Lower leg skin (tissue), 4 donors: ENCODE data around the gene GDPD3. TPM values are rescaled to one million over a fixed set of nuclear protein-coding genes. Genes with fewer than 3 reads are reported as not detected.

Source experiments
- DNase-seq, 2 donors: peaks; one replicate each; pipeline ENCODE4 v3.0.0-alpha.2; 2019; ENCODE audit warnings: low spot score in 2 of 2
- H3K4me3 ChIP-seq: fragments of 200-600 bp; sonication (generic); 2 replicates; pipeline ENCODE4 v1.5.1; 2017; ENCODE audit warnings: mild to moderate bottlenecking, low read depth; ENCODE audit not compliant: poor library complexity, severe bottlenecking
- POLR2A ChIP-seq, 2 donors: fragments of 450-650 bp; IDR thresholded peaks; one replicate each; pipeline ENCODE4 v1.6.1; 2016 to 2017; ENCODE audit warnings: antibody characterized with exemption in 2 of 2, mild to moderate bottlenecking in 1 of 2, moderate library complexity in 1 of 2
- WGBS, 2 donors: methylation state at CpG; one replicate each; pipeline ENCODE4 v1.1.5; 2018; 5-methylcytosine and 5-hydroxymethylcytosine counted together
- intact Hi-C: fragments of 100-400 bp; cut with DNase I; formaldehyde crosslinking; loops from one replicate; pipeline ENCODE4 v1.15.0; 2023; ENCODE audit warnings: low total_unique reads
- total RNA-seq, 4 donors: library from RNA; depleted of rRNA; stranded (reverse); fragments of >200 nt; gene quantifications; one replicate each; pipeline ENCODE4 v1.1.0, GENCODE V29; 2016
- TF ChIP-seq, protein P1 (sequence below), 3 donors: fragments of 450-650 bp; IDR thresholded peaks; one replicate each; pipeline ENCODE4 v1.5.1; 2016; ENCODE audit warnings: antibody characterized with exemption in 3 of 3, mild to moderate bottlenecking in 3 of 3, moderate library complexity in 2 of 3

Gene GDPD3
- total RNA-seq, 4 donors from 2014 or later: 7.4 to 15.2 (median 11.6) TPM

GRCh38 chr16:30077656-30078055 lies 35.7 kb downstream of the GDPD3 start:
- 64 to 67% methylated on average over 6 of the region's 6 CpGs for WGBS, 2 donors
- intact Hi-C loops: no loop called here
- DNase-seq: no peak
- H3K4me3 ChIP-seq: no peak overlapping the region
- TF ChIP-seq POLR2A (IDR thresholded peaks at IDR 0.05): no peak
- TF ChIP-seq, protein P1, sequence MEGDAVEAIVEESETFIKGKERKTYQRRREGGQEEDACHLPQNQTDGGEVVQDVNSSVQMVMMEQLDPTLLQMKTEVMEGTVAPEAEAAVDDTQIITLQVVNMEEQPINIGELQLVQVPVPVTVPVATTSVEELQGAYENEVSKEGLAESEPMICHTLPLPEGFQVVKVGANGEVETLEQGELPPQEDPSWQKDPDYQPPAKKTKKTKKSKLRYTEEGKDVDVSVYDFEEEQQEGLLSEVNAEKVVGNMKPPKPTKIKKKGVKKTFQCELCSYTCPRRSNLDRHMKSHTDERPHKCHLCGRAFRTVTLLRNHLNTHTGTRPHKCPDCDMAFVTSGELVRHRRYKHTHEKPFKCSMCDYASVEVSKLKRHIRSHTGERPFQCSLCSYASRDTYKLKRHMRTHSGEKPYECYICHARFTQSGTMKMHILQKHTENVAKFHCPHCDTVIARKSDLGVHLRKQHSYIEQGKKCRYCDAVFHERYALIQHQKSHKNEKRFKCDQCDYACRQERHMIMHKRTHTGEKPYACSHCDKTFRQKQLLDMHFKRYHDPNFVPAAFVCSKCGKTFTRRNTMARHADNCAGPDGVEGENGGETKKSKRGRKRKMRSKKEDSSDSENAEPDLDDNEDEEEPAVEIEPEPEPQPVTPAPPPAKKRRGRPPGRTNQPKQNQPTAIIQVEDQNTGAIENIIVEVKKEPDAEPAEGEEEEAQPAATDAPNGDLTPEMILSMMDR (IDR thresholded peaks at IDR 0.05): no peak

GRCh38 chr16:30076276-30076791 lies 37.0 kb downstream of the GDPD3 start:
- DNase-seq: no peak
- H3K4me3 ChIP-seq: peak overlapping the region; percentile 90
- intact Hi-C loops: no loop called here
- 1 to 4% methylated on average over 15 to 27 of the region's 33 CpGs for WGBS, 2 donors
- TF ChIP-seq, protein P1 (IDR thresholded peaks at IDR 0.05): no peak
- no peak for TF ChIP-seq POLR2A (IDR thresholded peaks at IDR 0.05)

DNA sequence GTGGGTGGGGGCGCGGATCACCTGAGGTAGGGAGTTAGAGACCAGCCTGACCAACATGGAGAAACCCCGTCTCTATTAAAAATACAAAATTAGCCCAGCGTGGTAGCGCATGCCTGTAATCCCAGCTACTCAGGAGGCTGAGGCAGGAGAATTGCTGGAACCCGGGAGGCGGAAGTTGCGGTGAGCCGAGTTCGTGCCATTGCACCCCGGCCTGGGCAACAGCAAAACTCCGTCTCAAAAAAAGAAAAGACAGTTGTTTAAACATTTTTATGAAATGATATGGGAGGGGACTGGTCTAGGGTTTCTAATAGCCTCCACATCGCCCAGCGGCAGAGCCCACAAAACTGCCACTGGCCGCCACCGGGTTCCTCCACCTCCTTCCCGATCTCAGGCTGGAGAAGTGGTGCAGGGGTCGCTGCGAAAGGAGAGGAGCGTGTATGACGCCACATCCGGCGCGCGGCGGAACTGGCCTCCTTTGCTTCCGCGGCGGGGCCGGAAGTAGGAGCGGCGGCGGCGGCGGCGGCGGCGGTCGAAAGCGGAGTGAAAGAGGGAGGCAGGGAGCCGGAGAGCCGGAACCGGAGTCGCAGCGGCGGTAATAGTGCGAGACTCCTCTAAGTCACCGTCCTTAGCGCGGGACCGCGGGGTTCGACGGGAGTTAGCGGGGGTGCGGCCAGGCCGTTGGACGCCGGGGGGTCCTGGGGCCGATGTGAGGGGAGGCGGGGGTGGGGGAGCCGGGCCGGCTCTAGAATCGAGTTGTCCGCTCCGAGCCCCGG lies 37.6 kb downstream of the GDPD3 start, which contains the start of gene PPP4C:
Gene PPP4C (plus strand): TSS at position 492 of the 773 bp plus-strand sequence. CDS start 384 bp downstream, outside the sequence.
- DNase-seq: peak; percentile 86 to 98

DNA sequence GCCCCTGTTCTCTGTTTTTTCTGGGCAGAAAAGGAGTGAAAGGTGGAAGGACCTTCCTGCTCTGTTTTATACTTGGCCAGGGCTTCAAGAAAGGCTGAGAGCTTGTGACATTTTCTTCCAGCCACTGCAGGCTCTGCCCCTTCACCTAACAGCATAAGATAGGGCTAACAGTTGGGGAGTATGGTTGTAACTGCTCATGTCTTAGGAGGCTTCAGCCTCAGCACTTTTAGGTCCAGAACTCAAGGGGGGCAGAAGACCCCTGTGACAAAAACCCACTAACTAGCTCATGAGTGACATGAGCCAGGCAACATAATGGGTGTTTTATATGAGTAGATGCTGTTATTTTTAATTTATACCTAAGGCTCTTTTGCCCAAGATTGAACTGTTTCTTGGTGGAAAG lies 42.8 kb downstream of the GDPD3 start:
- intact Hi-C loops: no loop called here
- H3K4me3 ChIP-seq: no peak overlapping the region
- TF ChIP-seq, protein P1 (IDR thresholded peaks at IDR 0.05): no peak
- TF ChIP-seq POLR2A (IDR thresholded peaks at IDR 0.05): no peak
- DNase-seq: no peak

More for the DNA sequence above, 37.6 kb downstream of the GDPD3 start, which contains the start of gene PPP4C:
- intact Hi-C loops: no loop called here
- TF ChIP-seq, protein P1 (IDR thresholded peaks at IDR 0.05): no peak
- TF ChIP-seq POLR2A (IDR thresholded peaks at IDR 0.05): peak in 1 of 2 donors; percentile 30
- peak within 1 kb of the TSS; percentile 90 for H3K4me3 ChIP-seq
- 2% methylated on average over 48 to 66 of the region's 67 CpGs for WGBS, 2 donors

GRCh38 chr16:30069611-30070462 lies 43.5 kb downstream of the GDPD3 start:
- WGBS, 2 donors: 78 to 81% methylated on average over 29 to 31 of the region's 31 CpGs
- intact Hi-C loops: no loop called here
- DNase-seq: no peak
- no peak for TF ChIP-seq POLR2A (IDR thresholded peaks at IDR 0.05)
- TF ChIP-seq, protein P1 (IDR thresholded peaks at IDR 0.05): no peak
- H3K4me3 ChIP-seq: no peak overlapping the region
